Panc1 (cell line): ENCODE measurements around the gene PTCD2.

Experiments
- TF ChIP-seq, protein P1 (sequence below), 2 experiments: IDR thresholded peaks; 2 replicates each; pipeline ENCODE4 v1.6.1; 2011 to 2012; ENCODE audit warnings: low read depth in 2 of 2, control low read depth in 1 of 2, low read length in 1 of 2, mild to moderate bottlenecking in 1 of 2, moderate library complexity in 1 of 2; ENCODE audit not compliant: insufficient read depth in 1 of 2
- TF ChIP-seq, protein P2 (sequence below): fragments of 450-650 bp; IDR thresholded peaks from 2 replicates; pipeline ENCODE4 v1.5.1; 2017; ENCODE audit warnings: mild to moderate bottlenecking

DNA sequence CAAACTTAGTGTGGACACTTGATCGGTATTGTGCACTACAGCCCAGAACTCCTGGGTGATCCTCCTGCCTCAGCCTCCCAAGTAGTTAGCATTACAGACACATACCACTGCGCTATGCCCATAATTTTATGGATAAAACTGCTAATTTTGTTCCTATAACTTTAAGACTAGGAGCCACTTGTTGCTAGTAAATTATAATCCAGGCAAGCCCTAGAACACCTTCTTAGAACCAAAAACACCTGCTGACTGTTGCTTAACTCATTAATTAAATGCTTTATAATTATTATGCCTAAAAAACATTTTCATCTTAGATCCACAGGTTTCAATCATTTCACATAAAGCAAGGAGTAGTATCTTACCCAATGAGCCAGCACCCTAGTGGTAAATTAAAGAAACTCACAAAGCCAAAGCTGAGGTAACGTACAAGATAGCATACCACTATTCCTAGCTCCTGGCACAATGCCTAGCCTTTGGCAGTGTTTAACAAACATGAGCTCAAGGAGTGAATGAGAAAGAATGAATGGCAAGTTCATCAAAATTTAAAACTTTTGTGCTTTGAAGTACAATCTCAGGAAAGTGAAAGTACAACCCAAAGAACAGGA is 5.5 kb upstream of the PTCD2 start:
- TF ChIP-seq, protein P1, sequence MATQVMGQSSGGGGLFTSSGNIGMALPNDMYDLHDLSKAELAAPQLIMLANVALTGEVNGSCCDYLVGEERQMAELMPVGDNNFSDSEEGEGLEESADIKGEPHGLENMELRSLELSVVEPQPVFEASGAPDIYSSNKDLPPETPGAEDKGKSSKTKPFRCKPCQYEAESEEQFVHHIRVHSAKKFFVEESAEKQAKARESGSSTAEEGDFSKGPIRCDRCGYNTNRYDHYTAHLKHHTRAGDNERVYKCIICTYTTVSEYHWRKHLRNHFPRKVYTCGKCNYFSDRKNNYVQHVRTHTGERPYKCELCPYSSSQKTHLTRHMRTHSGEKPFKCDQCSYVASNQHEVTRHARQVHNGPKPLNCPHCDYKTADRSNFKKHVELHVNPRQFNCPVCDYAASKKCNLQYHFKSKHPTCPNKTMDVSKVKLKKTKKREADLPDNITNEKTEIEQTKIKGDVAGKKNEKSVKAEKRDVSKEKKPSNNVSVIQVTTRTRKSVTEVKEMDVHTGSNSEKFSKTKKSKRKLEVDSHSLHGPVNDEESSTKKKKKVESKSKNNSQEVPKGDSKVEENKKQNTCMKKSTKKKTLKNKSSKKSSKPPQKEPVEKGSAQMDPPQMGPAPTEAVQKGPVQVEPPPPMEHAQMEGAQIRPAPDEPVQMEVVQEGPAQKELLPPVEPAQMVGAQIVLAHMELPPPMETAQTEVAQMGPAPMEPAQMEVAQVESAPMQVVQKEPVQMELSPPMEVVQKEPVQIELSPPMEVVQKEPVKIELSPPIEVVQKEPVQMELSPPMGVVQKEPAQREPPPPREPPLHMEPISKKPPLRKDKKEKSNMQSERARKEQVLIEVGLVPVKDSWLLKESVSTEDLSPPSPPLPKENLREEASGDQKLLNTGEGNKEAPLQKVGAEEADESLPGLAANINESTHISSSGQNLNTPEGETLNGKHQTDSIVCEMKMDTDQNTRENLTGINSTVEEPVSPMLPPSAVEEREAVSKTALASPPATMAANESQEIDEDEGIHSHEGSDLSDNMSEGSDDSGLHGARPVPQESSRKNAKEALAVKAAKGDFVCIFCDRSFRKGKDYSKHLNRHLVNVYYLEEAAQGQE (IDR thresholded peaks at IDR 0.05; ENCODE audit: insufficient read depth in 1 of 2, low read depth in 2 of 2, low read length in 1 of 2): no peak
- TF ChIP-seq, protein P2, sequence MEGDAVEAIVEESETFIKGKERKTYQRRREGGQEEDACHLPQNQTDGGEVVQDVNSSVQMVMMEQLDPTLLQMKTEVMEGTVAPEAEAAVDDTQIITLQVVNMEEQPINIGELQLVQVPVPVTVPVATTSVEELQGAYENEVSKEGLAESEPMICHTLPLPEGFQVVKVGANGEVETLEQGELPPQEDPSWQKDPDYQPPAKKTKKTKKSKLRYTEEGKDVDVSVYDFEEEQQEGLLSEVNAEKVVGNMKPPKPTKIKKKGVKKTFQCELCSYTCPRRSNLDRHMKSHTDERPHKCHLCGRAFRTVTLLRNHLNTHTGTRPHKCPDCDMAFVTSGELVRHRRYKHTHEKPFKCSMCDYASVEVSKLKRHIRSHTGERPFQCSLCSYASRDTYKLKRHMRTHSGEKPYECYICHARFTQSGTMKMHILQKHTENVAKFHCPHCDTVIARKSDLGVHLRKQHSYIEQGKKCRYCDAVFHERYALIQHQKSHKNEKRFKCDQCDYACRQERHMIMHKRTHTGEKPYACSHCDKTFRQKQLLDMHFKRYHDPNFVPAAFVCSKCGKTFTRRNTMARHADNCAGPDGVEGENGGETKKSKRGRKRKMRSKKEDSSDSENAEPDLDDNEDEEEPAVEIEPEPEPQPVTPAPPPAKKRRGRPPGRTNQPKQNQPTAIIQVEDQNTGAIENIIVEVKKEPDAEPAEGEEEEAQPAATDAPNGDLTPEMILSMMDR: no peak; the same call in 1 of the 2 replicates
